Thoracic aorta (tissue), 2 donors: ENCODE data around the gene MARS1. TPM values are rescaled to one million over a fixed set of nuclear protein-coding genes. Genes with fewer than 3 reads are reported as not detected.

ENCODE experiments used
- ATAC-seq: fragments of 150-250 bp; one replicate; pipeline ENCODE4 v1.8.0; 2017; ENCODE audit warnings: low read depth; ENCODE audit not compliant: insufficient number of reproducible peaks, low FRiP score
- DNase-seq: peaks from one replicate; pipeline ENCODE4 v3.0.0-alpha.2; 2020; ENCODE audit warnings: low spot score
- H3K27ac ChIP-seq, 2 donors: fragments of 200-600 bp; sonication (generic); 1 replicate in 1 of 2; 2 replicates in 1 of 2; pipeline ENCODE4 v1.5.1; 2016; ENCODE audit warnings: mild to moderate bottlenecking in 2 of 2, moderate library complexity in 2 of 2
- H3K27me3 ChIP-seq: fragments of 200-600 bp; sonication (generic); replicated peaks from 2 replicates; pipeline ENCODE4 v1.6.0; 2016; ENCODE audit warnings: mild to moderate bottlenecking; ENCODE audit not compliant: insufficient read depth
- H3K36me3 ChIP-seq: fragments of 200-600 bp; sonication (generic); one replicate; pipeline ENCODE4 v1.5.1; 2016
- H3K4me1 ChIP-seq, 2 donors: fragments of 200-600 bp; sonication (generic); 1 replicate in 1 of 2; 2 replicates in 1 of 2; pipeline versions ENCODE4 v1.5.1 to v1.6.0; 2016; ENCODE audit warnings: low read depth in 2 of 2, mild to moderate bottlenecking in 1 of 2; ENCODE audit not compliant: control insufficient read depth in 1 of 2
- H3K4me3 ChIP-seq: fragments of 200-600 bp; sonication (generic); 2 replicates; pipeline ENCODE4 v1.5.1; 2016; ENCODE audit warnings: mild to moderate bottlenecking
- H3K9me3 ChIP-seq: fragments of 200-600 bp; sonication (generic); 2 replicates; pipeline ENCODE4 v1.5.1; 2016
- CTCF ChIP-seq: fragments of 200-600 bp; sonication (generic); IDR thresholded peaks from one replicate; pipeline ENCODE4 v1.5.1; 2019; ENCODE audit warnings: antibody characterized with exemption
- total RNA-seq, 2 donors: library from RNA; depleted of rRNA; stranded (reverse); fragments of >200 nt; gene quantifications; one replicate each; pipeline versions ENCODE4 v1.1.0 to v1.2.3, GENCODE V29; 2016

The MARS1 gene
- total RNA-seq, 2 donors from 2014 or later, result 58.8 to 104 TPM

DNA sequence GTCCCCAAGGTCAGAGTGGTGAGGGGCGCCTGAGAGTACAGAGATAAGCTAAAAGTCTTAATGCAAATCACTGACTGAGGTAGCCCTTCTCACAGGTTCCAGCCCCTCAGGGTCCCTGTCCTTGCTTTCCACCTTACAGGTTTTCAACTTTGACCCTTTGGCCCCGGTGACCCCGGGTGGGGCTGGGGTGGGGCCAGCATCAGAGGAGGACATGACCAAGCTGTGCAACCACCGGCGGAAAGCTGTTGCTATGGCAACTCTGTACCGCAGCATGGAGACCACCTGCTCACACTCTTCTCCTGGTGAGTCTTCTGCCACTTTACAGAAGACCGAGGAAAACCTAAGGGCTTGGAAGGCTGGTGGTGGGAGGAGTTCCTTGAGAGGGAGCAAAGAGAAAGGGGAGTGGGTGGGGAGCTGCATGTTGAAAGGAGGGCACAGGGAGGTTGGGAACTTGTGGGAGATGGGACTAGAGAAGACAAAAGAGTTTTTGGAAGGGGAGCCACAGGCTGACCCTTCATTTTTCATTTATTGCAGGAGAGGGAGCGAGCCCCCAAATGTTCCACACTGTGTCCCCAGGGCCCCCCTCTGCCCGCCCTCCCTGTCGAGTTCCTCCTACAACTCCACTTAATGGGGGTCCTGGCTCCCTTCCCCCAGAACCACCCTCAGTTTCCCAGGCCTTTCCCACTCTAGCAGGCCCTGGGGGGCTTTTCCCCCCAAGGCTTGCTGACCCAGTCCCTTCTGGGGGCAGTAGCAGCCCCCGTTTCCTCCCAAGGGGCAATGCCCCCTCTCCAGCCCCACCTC is 37.1 kb downstream of the MARS1 start:
- ATAC-seq, result no peak
- DNase-seq, result no peak
- Histone ChIP-seq H3K4me1 (peaks cover 21 to 41% of the 10 kb centered on the region in 2 donors), H3K36me3 (peaks cover 51% of the 10 kb centered on the region), H3K27me3 (no peaks in the 10 kb centered on the region), H3K9me3 (no peaks in the 10 kb centered on the region), H3K4me3 (peak overlapping the region; percentile 8), H3K27ac (no peak overlapping the region)
- TF ChIP-seq CTCF, result no peak

- ATAC-seq (no peak), DNase-seq (no peak)
- H3K36me3 ChIP-seq, result peaks cover 59% of the 10 kb centered on the region
- no peak overlapping the region for H3K4me3 ChIP-seq
- H3K27ac ChIP-seq, result no peak overlapping the region
- TF ChIP-seq CTCF, result no peak
- H3K4me1 ChIP-seq, result peaks cover 21 to 41% of the 10 kb centered on the region in 2 donors
- H3K27me3 ChIP-seq, result no peaks in the 10 kb centered on the region
- no peaks in the 10 kb centered on the region for H3K9me3 ChIP-seq
These were observed 37.9 kb downstream of the MARS1 start for GRCh38 chr12:57525615-57526383.

DNA sequence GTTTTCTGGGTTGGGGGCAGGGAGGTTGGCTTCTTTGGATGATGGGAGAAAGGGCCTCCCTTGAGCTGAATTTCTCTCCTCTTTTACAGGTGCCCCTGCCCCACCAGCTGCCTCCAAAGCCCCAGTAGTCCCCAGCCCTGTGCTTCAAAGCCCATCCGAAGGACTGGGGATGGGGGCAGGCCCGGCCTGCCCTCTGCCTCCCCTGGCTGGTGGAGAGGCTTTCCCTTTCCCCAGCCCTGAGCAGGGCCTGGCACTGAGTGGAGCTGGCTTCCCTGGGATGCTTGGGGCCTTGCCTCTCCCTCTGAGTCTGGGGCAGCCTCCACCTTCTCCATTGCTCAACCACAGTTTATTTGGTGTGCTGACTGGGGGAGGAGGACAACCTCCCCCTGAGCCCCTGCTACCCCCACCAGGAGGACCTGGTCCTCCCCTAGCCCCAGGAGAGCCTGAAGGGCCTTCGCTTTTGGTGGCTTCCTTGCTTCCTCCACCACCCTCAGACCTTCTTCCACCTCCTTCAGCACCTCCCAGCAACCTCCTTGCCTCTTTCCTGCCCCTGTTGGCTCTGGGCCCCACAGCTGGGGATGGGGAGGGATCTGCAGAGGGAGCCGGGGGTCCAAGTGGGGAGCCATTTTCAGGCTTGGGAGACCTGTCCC is 38.7 kb downstream of the MARS1 start:
- no peak for ATAC-seq
- no peak overlapping the region for H3K4me3 ChIP-seq
- peaks cover 67% of the 10 kb centered on the region for H3K36me3 ChIP-seq
- no peaks in the 10 kb centered on the region for H3K27me3 ChIP-seq
- peaks cover 15 to 33% of the 10 kb centered on the region in 2 donors for H3K4me1 ChIP-seq
- H3K9me3 ChIP-seq, result no peaks in the 10 kb centered on the region
- TF ChIP-seq CTCF, result no peak
- H3K27ac ChIP-seq, result no peak overlapping the region
- DNase-seq, result no peak

DNA sequence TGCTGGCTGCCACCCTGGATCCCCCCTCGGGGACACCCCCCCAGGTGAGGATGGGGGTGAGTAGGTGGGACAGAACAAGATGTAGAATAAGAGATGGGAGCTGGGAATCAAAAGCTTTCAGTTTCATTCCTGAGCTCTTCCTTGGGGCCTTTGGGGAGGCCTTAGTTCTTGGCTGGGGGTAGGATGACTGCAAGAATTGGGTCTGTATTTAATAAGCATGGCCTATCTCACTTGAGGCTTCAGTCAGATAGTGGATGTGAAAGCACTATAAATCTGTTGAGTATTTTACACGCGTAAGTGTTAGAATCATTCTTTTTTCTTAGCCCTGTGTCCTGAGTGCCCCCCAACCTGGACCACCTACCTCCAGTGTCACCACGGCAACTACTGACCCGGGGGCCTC is 39.3 kb downstream of the MARS1 start:
- peaks cover 13 to 27% of the 10 kb centered on the region in 2 donors for H3K4me1 ChIP-seq
- ATAC-seq (no peak), DNase-seq (no peak)
- no peak for TF ChIP-seq CTCF
- no peak overlapping the region for H3K4me3 ChIP-seq
- H3K9me3 ChIP-seq, result no peaks in the 10 kb centered on the region
- H3K27me3 ChIP-seq, result no peaks in the 10 kb centered on the region
- peaks cover 73% of the 10 kb centered on the region for H3K36me3 ChIP-seq
- H3K27ac ChIP-seq, result no peak overlapping the region

- H3K9me3 ChIP-seq, result no peaks in the 10 kb centered on the region
- H3K4me3 ChIP-seq, result no peak overlapping the region
- no peak for ATAC-seq
- H3K4me1 ChIP-seq, result peaks cover 13 to 27% of the 10 kb centered on the region in 2 donors
- H3K27me3 ChIP-seq, result no peaks in the 10 kb centered on the region
- no peak overlapping the region for H3K27ac ChIP-seq
- no peak for TF ChIP-seq CTCF
- H3K36me3 ChIP-seq, result peaks cover 83% of the 10 kb centered on the region
- DNase-seq, result no peak
These were observed 40.3 kb downstream of the MARS1 start for GRCh38 chr12:57528176-57528575.
